ENCODE measurements around the gene LDHAL6B. TPM values are rescaled to one million over a fixed set of nuclear protein-coding genes. Genes with fewer than 3 reads are reported as not detected.

LDHAL6B gene
- total and polyA plus RNA-seq, 2 of the 8 experiments (the other 6 are each of a cell fraction or from before 2014, with no cell fraction given), result not detected

- no peak overlapping the region for H2AK5ac ChIP-seq (ENCODE audit: low read depth, low read length)
- H3K4me1 ChIP-seq (replicated peaks in 1 of 4; ENCODE audit: control insufficient read depth in 3 of 4, insufficient read depth in 4 of 4, low read length in 3 of 4), result no peaks in the 10 kb centered on the region
- H2BK5ac ChIP-seq (ENCODE audit: low read depth, low read length), result no peak overlapping the region
- H3K27ac ChIP-seq (ENCODE audit: low read depth, low read length), result no peak overlapping the region
- H4K91ac ChIP-seq (replicated peaks; ENCODE audit: insufficient read length, low read length), result no peak overlapping the region
- no peak overlapping the region for H4K5ac ChIP-seq (ENCODE audit: insufficient read length, low read depth, low read length)
- H3K79me1 ChIP-seq (ENCODE audit: low read depth, low read length), result no peaks in the 10 kb centered on the region
- no peaks in the 10 kb centered on the region for H3K79me2 ChIP-seq (ENCODE audit: control insufficient read depth in 1 of 2, insufficient read depth in 2 of 2, low read length in 2 of 2)
- no peaks in the 10 kb centered on the region for H3K23me2 ChIP-seq (ENCODE audit: low read depth, low read length)
- H4K8ac ChIP-seq (ENCODE audit: extremely low read depth, insufficient read depth, low read length), result no peak overlapping the region
- H3K36me3 ChIP-seq (ENCODE audit: control insufficient read depth in 2 of 4, insufficient read depth in 4 of 4, low read length in 3 of 4), result peaks cover 2 to 31% (median 16%) of the 10 kb centered on the region in 4 experiments; a peak in 7 of 8 replicates
- no peak overlapping the region for H2BK15ac ChIP-seq (ENCODE audit: low read length)
- DNase-seq (ENCODE audit: low read depth in 1 of 2, low spot score in 2 of 2), result no peak
- 96% methylated on average over 5 of the region's 5 CpGs; no CpG with 5 or more reads in 1 of the 2 experiments for WGBS, 2 experiments (ENCODE audit: extremely low coverage in 1 of 2, insufficient coverage in 1 of 2, insufficient read length in 1 of 2, insufficient replicate concordance in 2 of 2, low coverage in 1 of 2, low lambda C conversion rate in 2 of 2, missing lambda C conversion rate in 1 of 2)
- H3K4ac ChIP-seq (replicated peaks; ENCODE audit: insufficient read length, low read depth, low read length), result no peak overlapping the region
- H3K4me3 ChIP-seq (ENCODE audit: extremely low read depth in 1 of 4, insufficient read depth in 2 of 4, low read depth in 3 of 4, low read length in 4 of 4), result no peak overlapping the region
- no peak overlapping the region for H2BK120ac ChIP-seq (replicated peaks; ENCODE audit: low read depth, low read length)
- no peak overlapping the region for H2AFZ ChIP-seq (ENCODE audit: low read length)
- H3K9ac ChIP-seq (replicated peaks in 1 of 4; ENCODE audit: extremely low read depth in 1 of 4, low read depth in 3 of 4, low read length in 3 of 4), result no peak overlapping the region
- no peak overlapping the region for H3K4me2 ChIP-seq (ENCODE audit: insufficient read depth in 1 of 2, low read depth in 2 of 2, low read length in 2 of 2)
- no peak overlapping the region for H2BK20ac ChIP-seq (ENCODE audit: low read length)
- ChIA-PET CTCF (ENCODE audit: partially characterized antibody) (interaction anchor here (0.6 to 1.2 kb wide), 2 partner anchors 24 to 52 kb away, joined by 4 to 5 read pairs; no protein-coding TSS in a partner anchor), POLR2A (ENCODE audit: partially characterized antibody) (interaction anchor here (0.6 to 1.0 kb wide), 2 partner anchors 15 to 314 kb away, joined by 3 to 4 read pairs; no protein-coding TSS in a partner anchor)
- no peak overlapping the region for H3K56ac ChIP-seq (replicated peaks; ENCODE audit: insufficient read length, low read depth, low read length)
- no peak overlapping the region for H2BK12ac ChIP-seq (ENCODE audit: low read depth, low read length)
- no peak overlapping the region for H3K18ac ChIP-seq (ENCODE audit: extremely low read depth, low read length)
- no peak overlapping the region for H3K14ac ChIP-seq (ENCODE audit: insufficient read length)
- H3K23ac ChIP-seq (ENCODE audit: insufficient read length), result no peak overlapping the region
- H4K20me1 ChIP-seq (replicated peaks in 1 of 2; ENCODE audit: control insufficient read depth in 1 of 2, insufficient read depth in 2 of 2, low read length in 2 of 2), result peaks cover 0 to 1% of the 10 kb centered on the region in 2 experiments
- no peaks in the 10 kb centered on the region for H3K27me3 ChIP-seq (replicated peaks in 1 of 4; ENCODE audit: control insufficient read depth in 3 of 4, extremely low read depth in 1 of 4, insufficient read depth in 3 of 4, low read length in 3 of 4)
- peaks cover 3 to 4% of the 10 kb centered on the region in 2 experiments; a peak in 1 of 4 replicates for H3K9me3 ChIP-seq (ENCODE audit: insufficient read depth in 2 of 2, low read depth in 1 of 2, low read length in 1 of 2)
- no peak for FAIRE-seq
- no peak for TF ChIP-seq KDM4A (IDR thresholded peaks at IDR 0.05; ENCODE audit: low read depth, low read length, severe bottlenecking)
- TF ChIP-seq CREB1 (IDR thresholded peaks at IDR 0.05), result no peak
- TF ChIP-seq SP4 (IDR thresholded peaks at IDR 0.05; ENCODE audit: low read length), result no peak
- TF ChIP-seq NRF1 (IDR thresholded peaks at IDR 0.05; ENCODE audit: low read depth, low read length), result no peak
- TF ChIP-seq CBX8 (IDR thresholded peaks at IDR 0.05; ENCODE audit: borderline replicate concordance, low read depth, low read length), result no peak
- TF ChIP-seq USF2 (IDR thresholded peaks at IDR 0.05; ENCODE audit: low read length), result no peak
- TF ChIP-seq EP300 (IDR thresholded peaks at IDR 0.05; ENCODE audit: borderline replicate concordance in 1 of 2, low read depth in 2 of 2, low read length in 2 of 2), result no peak
- no peak for TF ChIP-seq TAF7 (optimal IDR thresholded peaks at IDR 0.05; ENCODE audit: borderline replicate concordance, low read depth, low read length)
- no peak for TF ChIP-seq CHD2 (IDR thresholded peaks at IDR 0.05; ENCODE audit: low read length)
- TF ChIP-seq SP2 (IDR thresholded peaks at IDR 0.05; ENCODE audit: low read length), result no peak
- TF ChIP-seq NANOG (IDR thresholded peaks at IDR 0.05; ENCODE audit: insufficient read depth, low read depth, low read length, poor library complexity, severe bottlenecking), result no peak
- TF ChIP-seq HDAC6 (IDR thresholded peaks at IDR 0.05; ENCODE audit: low read depth, low read length), result no peak
- no peak for TF ChIP-seq BACH1 (IDR thresholded peaks at IDR 0.05; ENCODE audit: low read length)
Measured at GRCh38 chr15:59179717-59180116, 26.9 kb upstream of the LDHAL6B start.

Measured in H1 (cell line).